Measurements from ENCODE around the gene MMP28. TPM values are rescaled to one million over a fixed set of nuclear protein-coding genes. Genes with fewer than 3 reads are reported as not detected.
A peak's percentile ranks its signal among the peaks of the same experiment; 100 is the strongest.

Gene MMP28
- total and polyA plus RNA-seq, 10 of the 15 experiments (the other 5 are each of a cell fraction or from before 2014, with no cell fraction given), result not detected

DNA sequence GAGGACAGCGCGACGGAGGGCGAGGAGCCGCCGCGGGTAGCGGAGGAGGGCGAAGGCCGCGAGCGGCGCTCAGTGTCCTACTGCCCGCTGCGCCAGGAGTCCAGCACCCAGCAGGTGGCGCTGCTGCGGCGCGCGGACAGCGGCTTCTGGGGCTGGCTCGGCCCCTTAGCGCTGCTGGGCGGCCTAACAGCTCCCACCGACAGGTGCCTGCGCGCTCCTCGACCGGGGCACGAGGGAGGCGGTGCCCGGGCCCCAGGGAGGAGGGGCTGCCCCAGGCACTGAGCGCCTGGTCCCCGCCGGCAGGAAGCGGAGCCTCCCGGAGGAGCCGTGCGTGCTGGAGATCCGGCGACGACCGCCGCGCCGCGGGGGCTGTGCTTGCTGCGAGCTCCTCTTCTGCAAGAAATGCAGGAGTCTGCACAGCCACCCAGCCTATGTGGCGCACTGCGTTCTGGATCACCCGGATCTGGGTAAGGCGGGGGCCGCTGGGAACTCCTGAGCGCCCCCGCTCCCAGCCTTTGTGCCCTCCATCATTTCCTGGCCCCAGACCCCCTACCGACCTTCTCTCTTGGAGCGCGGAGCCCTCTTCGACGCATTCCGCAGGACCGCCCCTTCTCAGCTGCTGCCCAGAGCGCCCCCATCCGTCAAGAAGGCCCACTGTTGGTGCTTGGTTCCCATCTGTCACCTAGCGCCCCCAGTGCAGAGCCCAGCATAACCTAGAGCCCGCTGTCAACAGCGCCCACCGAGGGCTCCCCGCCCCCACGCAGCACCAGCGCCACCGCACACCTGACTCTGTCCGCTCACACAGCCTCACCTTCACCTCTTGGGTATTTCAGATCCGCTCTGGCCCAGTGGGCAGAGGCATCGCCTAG is 31.1 kb downstream of the MMP28 start (continued):
- TF ChIP-seq, protein P1, sequence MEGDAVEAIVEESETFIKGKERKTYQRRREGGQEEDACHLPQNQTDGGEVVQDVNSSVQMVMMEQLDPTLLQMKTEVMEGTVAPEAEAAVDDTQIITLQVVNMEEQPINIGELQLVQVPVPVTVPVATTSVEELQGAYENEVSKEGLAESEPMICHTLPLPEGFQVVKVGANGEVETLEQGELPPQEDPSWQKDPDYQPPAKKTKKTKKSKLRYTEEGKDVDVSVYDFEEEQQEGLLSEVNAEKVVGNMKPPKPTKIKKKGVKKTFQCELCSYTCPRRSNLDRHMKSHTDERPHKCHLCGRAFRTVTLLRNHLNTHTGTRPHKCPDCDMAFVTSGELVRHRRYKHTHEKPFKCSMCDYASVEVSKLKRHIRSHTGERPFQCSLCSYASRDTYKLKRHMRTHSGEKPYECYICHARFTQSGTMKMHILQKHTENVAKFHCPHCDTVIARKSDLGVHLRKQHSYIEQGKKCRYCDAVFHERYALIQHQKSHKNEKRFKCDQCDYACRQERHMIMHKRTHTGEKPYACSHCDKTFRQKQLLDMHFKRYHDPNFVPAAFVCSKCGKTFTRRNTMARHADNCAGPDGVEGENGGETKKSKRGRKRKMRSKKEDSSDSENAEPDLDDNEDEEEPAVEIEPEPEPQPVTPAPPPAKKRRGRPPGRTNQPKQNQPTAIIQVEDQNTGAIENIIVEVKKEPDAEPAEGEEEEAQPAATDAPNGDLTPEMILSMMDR (IDR thresholded peaks at IDR 0.05 in 2 of 3, conservative IDR thresholded peaks at IDR 0.05 in 1 of 3; ENCODE audit: control insufficient read depth in 2 of 3, extremely low read depth in 1 of 3, insufficient read depth in 1 of 3, low read depth in 3 of 3, low read length in 3 of 3), result peak; percentile 89 to 98 (median 96)
- TF ChIP-seq, protein P2, sequence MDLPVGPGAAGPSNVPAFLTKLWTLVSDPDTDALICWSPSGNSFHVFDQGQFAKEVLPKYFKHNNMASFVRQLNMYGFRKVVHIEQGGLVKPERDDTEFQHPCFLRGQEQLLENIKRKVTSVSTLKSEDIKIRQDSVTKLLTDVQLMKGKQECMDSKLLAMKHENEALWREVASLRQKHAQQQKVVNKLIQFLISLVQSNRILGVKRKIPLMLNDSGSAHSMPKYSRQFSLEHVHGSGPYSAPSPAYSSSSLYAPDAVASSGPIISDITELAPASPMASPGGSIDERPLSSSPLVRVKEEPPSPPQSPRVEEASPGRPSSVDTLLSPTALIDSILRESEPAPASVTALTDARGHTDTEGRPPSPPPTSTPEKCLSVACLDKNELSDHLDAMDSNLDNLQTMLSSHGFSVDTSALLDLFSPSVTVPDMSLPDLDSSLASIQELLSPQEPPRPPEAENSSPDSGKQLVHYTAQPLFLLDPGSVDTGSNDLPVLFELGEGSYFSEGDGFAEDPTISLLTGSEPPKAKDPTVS (IDR thresholded peaks at IDR 0.05; ENCODE audit: low read depth, low read length), result no peak
- no peak for TF ChIP-seq CHD1 (IDR thresholded peaks at IDR 0.05; ENCODE audit: low read depth, low read length)
- TF ChIP-seq CBFB (IDR thresholded peaks at IDR 0.05; ENCODE audit: low read depth), result no peak
- TF ChIP-seq POLR2AphosphoS2 (IDR thresholded peaks at IDR 0.05; ENCODE audit: low read depth, low read length), result no peak
- no peak for TF ChIP-seq MYC (IDR thresholded peaks at IDR 0.05; ENCODE audit: insufficient read depth, insufficient read length, insufficient replicate concordance, low read length, severe bottlenecking)
- TF ChIP-seq POLR2A (IDR thresholded peaks at IDR 0.05; ENCODE audit: low read depth, low read length), result no peak
- TF ChIP-seq MEF2B (IDR thresholded peaks at IDR 0.05; ENCODE audit: partially characterized antibody, poor library complexity, severe bottlenecking), result peak; percentile 38
- TF ChIP-seq STAT3 (IDR thresholded peaks at IDR 0.05; ENCODE audit: low read depth, low read length), result no peak
- TF ChIP-seq TCF3 (IDR thresholded peaks at IDR 0.05; ENCODE audit: borderline replicate concordance, insufficient read depth, low read depth, low read length), result peak; percentile 62; the same call in 1 of the 2 replicates
- TF ChIP-seq, protein P3, sequence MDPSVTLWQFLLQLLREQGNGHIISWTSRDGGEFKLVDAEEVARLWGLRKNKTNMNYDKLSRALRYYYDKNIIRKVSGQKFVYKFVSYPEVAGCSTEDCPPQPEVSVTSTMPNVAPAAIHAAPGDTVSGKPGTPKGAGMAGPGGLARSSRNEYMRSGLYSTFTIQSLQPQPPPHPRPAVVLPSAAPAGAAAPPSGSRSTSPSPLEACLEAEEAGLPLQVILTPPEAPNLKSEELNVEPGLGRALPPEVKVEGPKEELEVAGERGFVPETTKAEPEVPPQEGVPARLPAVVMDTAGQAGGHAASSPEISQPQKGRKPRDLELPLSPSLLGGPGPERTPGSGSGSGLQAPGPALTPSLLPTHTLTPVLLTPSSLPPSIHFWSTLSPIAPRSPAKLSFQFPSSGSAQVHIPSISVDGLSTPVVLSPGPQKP (IDR thresholded peaks at IDR 0.05; ENCODE audit: low read depth, low read length), result no peak
- TF ChIP-seq CREB1 (IDR thresholded peaks at IDR 0.05; ENCODE audit: low read depth), result no peak
- peak; percentile 70 to 93; a peak in 3 of 4 replicates for TF ChIP-seq BHLHE40 (IDR thresholded peaks at IDR 0.05; ENCODE audit: borderline replicate concordance in 1 of 2, low read depth in 2 of 2, low read length in 1 of 2)
- no peak for TF ChIP-seq NFIC (IDR thresholded peaks at IDR 0.05; ENCODE audit: low read depth, low read length)
- TF ChIP-seq PAX5 (IDR thresholded peaks at IDR 0.05; ENCODE audit: borderline replicate concordance, low read depth, low read length), result no peak
- TF ChIP-seq, protein P4, sequence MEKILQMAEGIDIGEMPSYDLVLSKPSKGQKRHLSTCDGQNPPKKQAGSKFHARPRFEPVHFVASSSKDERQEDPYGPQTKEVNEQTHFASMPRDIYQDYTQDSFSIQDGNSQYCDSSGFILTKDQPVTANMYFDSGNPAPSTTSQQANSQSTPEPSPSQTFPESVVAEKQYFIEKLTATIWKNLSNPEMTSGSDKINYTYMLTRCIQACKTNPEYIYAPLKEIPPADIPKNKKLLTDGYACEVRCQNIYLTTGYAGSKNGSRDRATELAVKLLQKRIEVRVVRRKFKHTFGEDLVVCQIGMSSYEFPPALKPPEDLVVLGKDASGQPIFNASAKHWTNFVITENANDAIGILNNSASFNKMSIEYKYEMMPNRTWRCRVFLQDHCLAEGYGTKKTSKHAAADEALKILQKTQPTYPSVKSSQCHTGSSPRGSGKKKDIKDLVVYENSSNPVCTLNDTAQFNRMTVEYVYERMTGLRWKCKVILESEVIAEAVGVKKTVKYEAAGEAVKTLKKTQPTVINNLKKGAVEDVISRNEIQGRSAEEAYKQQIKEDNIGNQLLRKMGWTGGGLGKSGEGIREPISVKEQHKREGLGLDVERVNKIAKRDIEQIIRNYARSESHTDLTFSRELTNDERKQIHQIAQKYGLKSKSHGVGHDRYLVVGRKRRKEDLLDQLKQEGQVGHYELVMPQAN (conservative IDR thresholded peaks at IDR 0.05), result peak; percentile 61; the same call in 1 of the 2 replicates
- TF ChIP-seq GATAD2B (conservative IDR thresholded peaks at IDR 0.05; ENCODE audit: low read depth), result peak; percentile 92
- TF ChIP-seq YY1 (IDR thresholded peaks at IDR 0.05; ENCODE audit: low read depth, low read length), result peak; percentile 74
- TF ChIP-seq NBN (IDR thresholded peaks at IDR 0.05), result 0 out of 2 replicates have a peak, but pooled peaks have one; percentile 43
- TF ChIP-seq NFXL1 (IDR thresholded peaks at IDR 0.05; ENCODE audit: borderline replicate concordance), result no peak
